Measurements from ENCODE around the gene HLA-DOB. TPM values are rescaled to one million over a fixed set of nuclear protein-coding genes. Genes with fewer than 3 reads are reported as not detected.

Gene HLA-DOB
- total RNA-seq, 2 donors from 2014 or later = not detected

DNA sequence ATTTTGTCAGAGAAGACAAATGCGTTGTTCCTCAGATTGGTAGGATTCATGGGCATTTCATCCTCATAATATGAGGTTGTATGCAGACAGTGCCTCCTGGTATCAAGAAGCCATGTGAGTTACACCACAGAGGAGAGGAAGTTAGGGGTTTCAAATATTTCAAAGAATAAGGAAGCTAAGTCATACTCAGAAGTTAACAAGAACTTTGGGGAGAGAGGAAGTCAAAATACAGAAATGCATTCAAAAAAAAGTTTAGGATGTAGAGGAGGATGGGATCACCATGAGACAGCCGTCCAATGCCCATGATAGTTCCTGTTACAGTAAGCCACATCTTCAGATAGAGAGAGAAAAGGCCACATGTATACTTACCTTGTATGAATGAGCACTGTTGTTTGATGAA lies 22.3 kb downstream of the HLA-DOB start:
- TF ChIP-seq, protein P1, sequence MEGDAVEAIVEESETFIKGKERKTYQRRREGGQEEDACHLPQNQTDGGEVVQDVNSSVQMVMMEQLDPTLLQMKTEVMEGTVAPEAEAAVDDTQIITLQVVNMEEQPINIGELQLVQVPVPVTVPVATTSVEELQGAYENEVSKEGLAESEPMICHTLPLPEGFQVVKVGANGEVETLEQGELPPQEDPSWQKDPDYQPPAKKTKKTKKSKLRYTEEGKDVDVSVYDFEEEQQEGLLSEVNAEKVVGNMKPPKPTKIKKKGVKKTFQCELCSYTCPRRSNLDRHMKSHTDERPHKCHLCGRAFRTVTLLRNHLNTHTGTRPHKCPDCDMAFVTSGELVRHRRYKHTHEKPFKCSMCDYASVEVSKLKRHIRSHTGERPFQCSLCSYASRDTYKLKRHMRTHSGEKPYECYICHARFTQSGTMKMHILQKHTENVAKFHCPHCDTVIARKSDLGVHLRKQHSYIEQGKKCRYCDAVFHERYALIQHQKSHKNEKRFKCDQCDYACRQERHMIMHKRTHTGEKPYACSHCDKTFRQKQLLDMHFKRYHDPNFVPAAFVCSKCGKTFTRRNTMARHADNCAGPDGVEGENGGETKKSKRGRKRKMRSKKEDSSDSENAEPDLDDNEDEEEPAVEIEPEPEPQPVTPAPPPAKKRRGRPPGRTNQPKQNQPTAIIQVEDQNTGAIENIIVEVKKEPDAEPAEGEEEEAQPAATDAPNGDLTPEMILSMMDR (conservative IDR thresholded peaks at IDR 0.05) = no peak
- Mint-ChIP-seq H3K27ac (no peak overlapping the region), H3K27me3 (ENCODE audit: insufficient read depth) (peaks cover 48% of the 10 kb centered on the region), H3K9me3 (peaks cover 9% of the 10 kb centered on the region), H3K36me3 (ENCODE audit: low read depth) (no peaks in the 10 kb centered on the region), H3K4me1 (peaks cover 13% of the 10 kb centered on the region), H3K4me3 (no peak overlapping the region)
- Histone ChIP-seq H3K4me1 (ENCODE audit: control insufficient read depth, insufficient read depth, low read length) (no peaks in the 10 kb centered on the region), H3K9ac (ENCODE audit: extremely low read depth, low read length, poor library complexity, severe bottlenecking) (no peak overlapping the region), H3K36me3 (ENCODE audit: control insufficient read depth, insufficient read depth, low read length) (no peaks in the 10 kb centered on the region), H3K27me3 (ENCODE audit: control insufficient read depth, insufficient read depth, low read length, poor library complexity, severe bottlenecking) (peaks cover 17% of the 10 kb centered on the region), H3K27ac (ENCODE audit: low read depth, low read length) (no peak overlapping the region), H3K9me3 (ENCODE audit: control insufficient read depth, low read length) (peaks cover 8% of the 10 kb centered on the region), H3K4me3 (ENCODE audit: low read length) (no peak overlapping the region)
- no peak for DNase-seq
- 97 to 100% methylated on average over 1 to 2 of the region's 2 CpGs for WGBS, 2 experiments (ENCODE audit: insufficient coverage in 1 of 2, insufficient read length in 1 of 2)

DNA sequence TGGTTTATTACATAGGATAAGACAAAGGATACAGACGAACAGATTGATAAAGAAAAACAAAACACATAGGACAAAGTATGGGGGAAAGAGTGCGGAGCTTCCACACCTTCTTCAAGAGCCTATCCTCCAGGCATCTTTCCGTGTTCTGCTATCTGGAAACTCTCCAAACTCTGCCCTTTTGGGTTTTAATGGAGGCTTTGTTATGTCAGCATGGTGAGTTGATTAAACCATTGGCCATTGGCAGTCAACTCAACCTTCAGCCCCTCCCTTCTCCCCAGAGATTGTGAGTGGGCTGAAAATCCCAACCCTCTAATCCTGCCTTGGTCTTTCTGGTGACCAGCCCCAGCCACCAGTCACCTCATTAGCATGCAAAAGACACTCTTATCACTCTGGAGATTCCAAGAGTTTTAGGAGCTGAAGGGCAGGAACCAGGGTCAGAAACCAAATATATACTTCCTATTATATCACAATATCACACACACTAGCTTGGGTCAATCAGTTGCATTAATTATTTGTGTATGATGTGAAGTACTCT lies 23.8 kb downstream of the HLA-DOB start:
- TF ChIP-seq, protein P1 (conservative IDR thresholded peaks at IDR 0.05) = no peak
- Histone ChIP-seq H3K27me3 (ENCODE audit: control insufficient read depth, insufficient read depth, low read length, poor library complexity, severe bottlenecking) (peaks cover 17% of the 10 kb centered on the region), H3K36me3 (ENCODE audit: control insufficient read depth, insufficient read depth, low read length) (no peaks in the 10 kb centered on the region), H3K4me3 (ENCODE audit: low read length) (no peak overlapping the region), H3K4me1 (ENCODE audit: control insufficient read depth, insufficient read depth, low read length) (no peaks in the 10 kb centered on the region), H3K27ac (ENCODE audit: low read depth, low read length) (no peak overlapping the region), H3K9me3 (ENCODE audit: control insufficient read depth, low read length) (no peaks in the 10 kb centered on the region), H3K9ac (ENCODE audit: extremely low read depth, low read length, poor library complexity, severe bottlenecking) (no peak overlapping the region)
- H3K27me3 Mint-ChIP-seq (ENCODE audit: insufficient read depth) = peaks cover 51% of the 10 kb centered on the region
- 82% methylated on average over 3 of the region's 3 CpGs; no CpG with 5 or more reads in 1 of the 2 experiments for WGBS, 2 experiments (ENCODE audit: insufficient coverage in 1 of 2, insufficient read length in 1 of 2)
- no peaks in the 10 kb centered on the region for H3K36me3 Mint-ChIP-seq (ENCODE audit: low read depth)
- peaks cover 13% of the 10 kb centered on the region for H3K4me1 Mint-ChIP-seq
- DNase-seq = peak; percentile 77
- no peak overlapping the region for H3K27ac Mint-ChIP-seq
- H3K9me3 Mint-ChIP-seq = no peaks in the 10 kb centered on the region
- H3K4me3 Mint-ChIP-seq = no peak overlapping the region

DNA sequence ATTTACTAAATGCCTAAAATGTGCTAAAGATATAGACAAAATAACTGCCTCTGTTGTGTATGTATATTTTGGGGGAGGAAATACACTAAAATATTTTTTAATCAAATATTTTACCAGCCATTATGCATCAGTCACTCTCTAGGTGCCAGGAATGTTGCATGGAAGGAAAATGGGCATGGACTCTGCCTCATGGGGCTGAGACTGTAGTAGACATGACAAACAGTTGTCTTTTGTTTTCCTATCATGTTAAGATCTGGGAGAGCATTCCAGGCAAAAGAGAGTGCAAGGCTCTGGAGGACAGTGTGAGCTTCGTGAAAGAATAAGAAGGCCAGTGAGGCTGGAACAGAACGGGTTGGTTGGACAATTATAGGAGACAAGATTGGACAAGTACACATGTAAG lies 26.5 kb downstream of the HLA-DOB start:
- no peak for DNase-seq

More for the DNA sequence above, 26.5 kb downstream of the HLA-DOB start:
- Histone ChIP-seq H3K27ac (ENCODE audit: low read depth, low read length) (no peak overlapping the region), H3K9me3 (ENCODE audit: control insufficient read depth, low read length) (no peaks in the 10 kb centered on the region), H3K27me3 (ENCODE audit: control insufficient read depth, insufficient read depth, low read length, poor library complexity, severe bottlenecking) (peaks cover 11% of the 10 kb centered on the region), H3K4me3 (ENCODE audit: low read length) (no peak overlapping the region), H3K4me1 (ENCODE audit: control insufficient read depth, insufficient read depth, low read length) (no peaks in the 10 kb centered on the region), H3K9ac (ENCODE audit: extremely low read depth, low read length, poor library complexity, severe bottlenecking) (no peak overlapping the region), H3K36me3 (ENCODE audit: control insufficient read depth, insufficient read depth, low read length) (no peaks in the 10 kb centered on the region)
- no peaks in the 10 kb centered on the region for H3K36me3 Mint-ChIP-seq (ENCODE audit: low read depth)
- TF ChIP-seq, protein P1 (conservative IDR thresholded peaks at IDR 0.05) = no peak
- 72 to 75% methylated on average over 2 of the region's 2 CpGs for whole genome bisulfite sequencing, 2 experiments (ENCODE audit: insufficient coverage in 1 of 2, insufficient read length in 1 of 2)
- no peaks in the 10 kb centered on the region for H3K9me3 Mint-ChIP-seq
- no peak overlapping the region for H3K4me3 Mint-ChIP-seq
- H3K4me1 Mint-ChIP-seq = peaks cover 10% of the 10 kb centered on the region
- no peak overlapping the region for H3K27ac Mint-ChIP-seq
- H3K27me3 Mint-ChIP-seq (ENCODE audit: insufficient read depth) = peaks cover 42% of the 10 kb centered on the region
